SK-N-SH treated with all-trans-retinoic acid at 6 μM for 48 hours (cell line): ENCODE results near the gene ST3GAL3.

Experiments used
- ARNTL ChIP-seq: fragments of 450-650 bp; formaldehyde crosslinking; IDR thresholded peaks from 2 replicates; pipeline ENCODE4 v1.5.0; 2020; ENCODE audit warnings: low read depth, mild to moderate bottlenecking, moderate library complexity, borderline replicate concordance
- BACH2 ChIP-seq: fragments of 250-450 bp; sonication (Bioruptor Pico); IDR thresholded peaks from 2 replicates; pipeline ENCODE4 v1.9.0; 2021; ENCODE audit warnings: mild to moderate bottlenecking, borderline replicate concordance
- ESRRG ChIP-seq: fragments of 250-450 bp; sonication (Bioruptor Pico); IDR thresholded peaks from 2 replicates; pipeline ENCODE4 v1.6.1; 2021; ENCODE audit warnings: mild to moderate bottlenecking
- GLIS3 ChIP-seq: fragments of 250-450 bp; sonication (Bioruptor Pico); IDR thresholded peaks from 2 replicates; pipeline ENCODE4 v1.5.0; 2020; ENCODE audit warnings: mild to moderate bottlenecking, moderate library complexity
- OSR1 ChIP-seq: fragments of 250-450 bp; sonication (Bioruptor Pico); IDR thresholded peaks from 2 replicates; pipeline ENCODE4 v1.8.0; 2022; ENCODE audit warnings: moderate library complexity, mild to moderate bottlenecking, inconsistent platforms
- ZFP3 ChIP-seq: fragments of 250-450 bp; sonication (Bioruptor Pico); IDR thresholded peaks from 2 replicates; pipeline ENCODE4 v1.5.0; 2020; ENCODE audit warnings: mild to moderate bottlenecking, moderate library complexity
- ZFP30 ChIP-seq: fragments of 450-650 bp; formaldehyde crosslinking; IDR thresholded peaks from 2 replicates; pipeline ENCODE4 v1.5.0; 2022; ENCODE audit warnings: mild to moderate bottlenecking, moderate library complexity
- ZNF70 ChIP-seq: fragments of 450-650 bp; formaldehyde crosslinking; IDR thresholded peaks from 2 replicates; pipeline ENCODE4 v1.5.0; 2020; ENCODE audit warnings: mild to moderate bottlenecking, moderate library complexity
- TF ChIP-seq, protein P1 (sequence below): fragments of 250-450 bp; sonication (Bioruptor Pico); IDR thresholded peaks from 2 replicates; pipeline ENCODE4 v1.5.0; 2020; ENCODE audit warnings: mild to moderate bottlenecking, moderate library complexity
- TF ChIP-seq, protein P2 (sequence below): fragments of 250-450 bp; sonication (Bioruptor Pico); IDR thresholded peaks from 2 replicates; pipeline ENCODE4 v1.8.0; 2020; ENCODE audit warnings: mild to moderate bottlenecking, moderate library complexity, borderline replicate concordance
- TF ChIP-seq, protein P3 (sequence below): fragments of 250-450 bp; sonication (Bioruptor Pico); IDR thresholded peaks from 2 replicates; pipeline ENCODE4 v1.5.1; 2020; ENCODE audit warnings: low read depth, mild to moderate bottlenecking, moderate library complexity
- TF ChIP-seq, protein P4 (sequence below): fragments of 250-450 bp; sonication (Bioruptor Pico); IDR thresholded peaks from 2 replicates; pipeline ENCODE4 v1.5.1; 2021; ENCODE audit warnings: mild to moderate bottlenecking, moderate library complexity

DNA sequence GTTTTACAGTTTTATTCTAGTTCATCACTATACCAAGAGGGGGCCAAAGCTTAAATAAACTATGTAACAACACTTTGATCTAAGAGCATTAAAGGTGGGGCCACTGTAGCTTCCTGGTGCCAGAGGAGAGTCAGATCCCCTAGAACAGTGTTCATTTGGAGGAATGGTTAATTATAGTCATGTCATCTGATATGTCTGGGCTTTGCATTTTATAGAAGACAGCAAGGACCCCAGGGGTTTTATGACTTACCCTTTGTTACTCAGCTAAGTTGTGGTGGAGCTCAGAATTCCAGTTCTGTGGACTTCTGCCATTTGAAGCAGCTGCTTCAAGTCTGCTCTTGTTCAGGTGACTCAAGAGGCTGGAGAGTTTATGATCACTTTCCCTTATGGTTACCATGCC is 40.7 kb upstream of the ST3GAL3 start:
- TF ChIP-seq ESRRG (no peak), ARNTL (CRISPR knock-in tag) (no peak), BACH2 (CRISPR knock-in tag) (no peak), ZFP30 (CRISPR knock-in tag) (no peak), ZNF70 (CRISPR knock-in tag) (no peak), ZFP3 (no peak), GLIS3 (CRISPR knock-in tag) (no peak), OSR1 (no peak)
- TF ChIP-seq, protein P1, sequence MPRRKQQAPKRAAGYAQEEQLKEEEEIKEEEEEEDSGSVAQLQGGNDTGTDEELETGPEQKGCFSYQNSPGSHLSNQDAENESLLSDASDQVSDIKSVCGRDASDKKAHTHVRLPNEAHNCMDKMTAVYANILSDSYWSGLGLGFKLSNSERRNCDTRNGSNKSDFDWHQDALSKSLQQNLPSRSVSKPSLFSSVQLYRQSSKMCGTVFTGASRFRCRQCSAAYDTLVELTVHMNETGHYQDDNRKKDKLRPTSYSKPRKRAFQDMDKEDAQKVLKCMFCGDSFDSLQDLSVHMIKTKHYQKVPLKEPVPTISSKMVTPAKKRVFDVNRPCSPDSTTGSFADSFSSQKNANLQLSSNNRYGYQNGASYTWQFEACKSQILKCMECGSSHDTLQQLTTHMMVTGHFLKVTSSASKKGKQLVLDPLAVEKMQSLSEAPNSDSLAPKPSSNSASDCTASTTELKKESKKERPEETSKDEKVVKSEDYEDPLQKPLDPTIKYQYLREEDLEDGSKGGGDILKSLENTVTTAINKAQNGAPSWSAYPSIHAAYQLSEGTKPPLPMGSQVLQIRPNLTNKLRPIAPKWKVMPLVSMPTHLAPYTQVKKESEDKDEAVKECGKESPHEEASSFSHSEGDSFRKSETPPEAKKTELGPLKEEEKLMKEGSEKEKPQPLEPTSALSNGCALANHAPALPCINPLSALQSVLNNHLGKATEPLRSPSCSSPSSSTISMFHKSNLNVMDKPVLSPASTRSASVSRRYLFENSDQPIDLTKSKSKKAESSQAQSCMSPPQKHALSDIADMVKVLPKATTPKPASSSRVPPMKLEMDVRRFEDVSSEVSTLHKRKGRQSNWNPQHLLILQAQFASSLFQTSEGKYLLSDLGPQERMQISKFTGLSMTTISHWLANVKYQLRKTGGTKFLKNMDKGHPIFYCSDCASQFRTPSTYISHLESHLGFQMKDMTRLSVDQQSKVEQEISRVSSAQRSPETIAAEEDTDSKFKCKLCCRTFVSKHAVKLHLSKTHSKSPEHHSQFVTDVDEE (CRISPR knock-in tag) = no peak
- TF ChIP-seq, protein P2, sequence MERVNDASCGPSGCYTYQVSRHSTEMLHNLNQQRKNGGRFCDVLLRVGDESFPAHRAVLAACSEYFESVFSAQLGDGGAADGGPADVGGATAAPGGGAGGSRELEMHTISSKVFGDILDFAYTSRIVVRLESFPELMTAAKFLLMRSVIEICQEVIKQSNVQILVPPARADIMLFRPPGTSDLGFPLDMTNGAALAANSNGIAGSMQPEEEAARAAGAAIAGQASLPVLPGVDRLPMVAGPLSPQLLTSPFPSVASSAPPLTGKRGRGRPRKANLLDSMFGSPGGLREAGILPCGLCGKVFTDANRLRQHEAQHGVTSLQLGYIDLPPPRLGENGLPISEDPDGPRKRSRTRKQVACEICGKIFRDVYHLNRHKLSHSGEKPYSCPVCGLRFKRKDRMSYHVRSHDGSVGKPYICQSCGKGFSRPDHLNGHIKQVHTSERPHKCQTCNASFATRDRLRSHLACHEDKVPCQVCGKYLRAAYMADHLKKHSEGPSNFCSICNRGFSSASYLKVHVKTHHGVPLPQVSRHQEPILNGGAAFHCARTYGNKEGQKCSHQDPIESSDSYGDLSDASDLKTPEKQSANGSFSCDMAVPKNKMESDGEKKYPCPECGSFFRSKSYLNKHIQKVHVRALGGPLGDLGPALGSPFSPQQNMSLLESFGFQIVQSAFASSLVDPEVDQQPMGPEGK (CRISPR knock-in tag) = no peak
- TF ChIP-seq, protein P3, sequence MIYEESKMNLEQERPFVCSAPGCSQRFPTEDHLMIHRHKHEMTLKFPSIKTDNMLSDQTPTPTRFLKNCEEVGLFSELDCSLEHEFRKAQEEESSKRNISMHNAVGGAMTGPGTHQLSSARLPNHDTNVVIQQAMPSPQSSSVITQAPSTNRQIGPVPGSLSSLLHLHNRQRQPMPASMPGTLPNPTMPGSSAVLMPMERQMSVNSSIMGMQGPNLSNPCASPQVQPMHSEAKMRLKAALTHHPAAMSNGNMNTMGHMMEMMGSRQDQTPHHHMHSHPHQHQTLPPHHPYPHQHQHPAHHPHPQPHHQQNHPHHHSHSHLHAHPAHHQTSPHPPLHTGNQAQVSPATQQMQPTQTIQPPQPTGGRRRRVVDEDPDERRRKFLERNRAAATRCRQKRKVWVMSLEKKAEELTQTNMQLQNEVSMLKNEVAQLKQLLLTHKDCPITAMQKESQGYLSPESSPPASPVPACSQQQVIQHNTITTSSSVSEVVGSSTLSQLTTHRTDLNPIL (CRISPR knock-in tag) = no peak
- TF ChIP-seq, protein P4, sequence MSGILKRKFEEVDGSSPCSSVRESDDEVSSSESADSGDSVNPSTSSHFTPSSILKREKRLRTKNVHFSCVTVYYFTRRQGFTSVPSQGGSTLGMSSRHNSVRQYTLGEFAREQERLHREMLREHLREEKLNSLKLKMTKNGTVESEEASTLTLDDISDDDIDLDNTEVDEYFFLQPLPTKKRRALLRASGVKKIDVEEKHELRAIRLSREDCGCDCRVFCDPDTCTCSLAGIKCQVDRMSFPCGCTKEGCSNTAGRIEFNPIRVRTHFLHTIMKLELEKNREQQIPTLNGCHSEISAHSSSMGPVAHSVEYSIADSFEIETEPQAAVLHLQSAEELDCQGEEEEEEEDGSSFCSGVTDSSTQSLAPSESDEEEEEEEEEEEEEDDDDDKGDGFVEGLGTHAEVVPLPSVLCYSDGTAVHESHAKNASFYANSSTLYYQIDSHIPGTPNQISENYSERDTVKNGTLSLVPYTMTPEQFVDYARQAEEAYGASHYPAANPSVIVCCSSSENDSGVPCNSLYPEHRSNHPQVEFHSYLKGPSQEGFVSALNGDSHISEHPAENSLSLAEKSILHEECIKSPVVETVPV = no peak
